ENCODE data around the gene MEIS1. TPM values are rescaled to one million over a fixed set of nuclear protein-coding genes. Genes with fewer than 3 reads are reported as not detected.

MEIS1 gene
- total and polyA plus RNA-seq, 2 of the 8 experiments (the other 6 are each of a cell fraction or from before 2014, with no cell fraction given), result 0.17 to 1.2 TPM

GRCh38 chr2:66539452-66539851 is 104.5 kb downstream of the MEIS1 start (continued):
- TF ChIP-seq USF2 (IDR thresholded peaks at IDR 0.05; ENCODE audit: low read length) (no peak), GABPA (IDR thresholded peaks at IDR 0.05; ENCODE audit: borderline replicate concordance, insufficient read depth, low read length) (no peak), RBBP5 (IDR thresholded peaks at IDR 0.05; ENCODE audit: borderline replicate concordance, low read depth, low read length) (no peak), NANOG (IDR thresholded peaks at IDR 0.05; ENCODE audit: insufficient read depth, low read depth, low read length, poor library complexity, severe bottlenecking) (no peak), FOSL1 (IDR thresholded peaks at IDR 0.05; ENCODE audit: insufficient read depth, low read depth, low read length) (no peak), KDM4A (IDR thresholded peaks at IDR 0.05; ENCODE audit: low read depth, low read length, severe bottlenecking) (no peak), YY1 (IDR thresholded peaks at IDR 0.05; ENCODE audit: low read depth, low read length) (no peak), CHD1 (IDR thresholded peaks at IDR 0.05; ENCODE audit: low read depth, low read length) (no peak), TEAD4 (IDR thresholded peaks at IDR 0.05; ENCODE audit: low read depth, low read length) (no peak)

All from H1 (cell line).